ENCODE results near the gene HBZ. TPM values are rescaled to one million over a fixed set of nuclear protein-coding genes. Genes with fewer than 3 reads are reported as not detected.

HBZ gene
- total RNA-seq, 1 experiment from 2014 or later, result not detected

DNA sequence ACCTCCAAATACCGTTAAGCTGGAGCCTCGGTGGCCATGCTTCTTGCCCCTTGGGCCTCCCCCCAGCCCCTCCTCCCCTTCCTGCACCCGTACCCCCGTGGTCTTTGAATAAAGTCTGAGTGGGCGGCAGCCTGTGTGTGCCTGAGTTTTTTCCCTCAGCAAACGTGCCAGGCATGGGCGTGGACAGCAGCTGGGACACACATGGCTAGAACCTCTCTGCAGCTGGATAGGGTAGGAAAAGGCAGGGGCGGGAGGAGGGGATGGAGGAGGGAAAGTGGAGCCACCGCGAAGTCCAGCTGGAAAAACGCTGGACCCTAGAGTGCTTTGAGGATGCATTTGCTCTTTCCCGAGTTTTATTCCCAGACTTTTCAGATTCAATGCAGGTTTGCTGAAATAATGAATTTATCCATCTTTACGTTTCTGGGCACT lies 25.0 kb downstream of the HBZ start:
- POLR2A ChIA-PET (ENCODE audit: unreplicated experiment), result no interaction called here

DNA sequence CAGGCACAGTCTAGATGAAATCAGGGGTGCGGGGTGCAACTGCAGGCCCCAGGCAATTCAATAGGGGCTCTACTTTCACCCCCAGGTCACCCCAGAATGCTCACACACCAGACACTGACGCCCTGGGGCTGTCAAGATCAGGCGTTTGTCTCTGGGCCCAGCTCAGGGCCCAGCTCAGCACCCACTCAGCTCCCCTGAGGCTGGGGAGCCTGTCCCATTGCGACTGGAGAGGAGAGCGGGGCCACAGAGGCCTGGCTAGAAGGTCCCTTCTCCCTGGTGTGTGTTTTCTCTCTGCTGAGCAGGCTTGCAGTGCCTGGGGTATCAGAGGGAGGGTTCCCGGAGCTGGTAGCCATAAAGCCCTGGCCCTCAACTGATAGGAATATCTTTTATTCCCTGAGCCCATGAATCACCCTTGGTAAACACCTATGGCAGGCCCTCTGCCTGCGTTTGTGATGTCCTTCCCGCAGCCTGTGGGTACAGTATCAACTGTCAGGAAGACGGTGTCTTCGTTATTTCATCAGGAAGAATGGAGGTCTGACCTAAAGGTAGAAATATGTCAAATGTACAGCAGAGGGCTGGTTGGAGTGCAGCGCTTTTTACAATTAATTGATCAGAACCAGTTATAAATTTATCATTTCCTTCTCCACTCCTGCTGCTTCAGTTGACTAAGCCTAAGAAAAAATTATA lies 25.7 kb downstream of the HBZ start:
- Histone ChIP-seq H3K9me3 (ENCODE audit: low read length) (no peaks in the 10 kb centered on the region), H2AFZ (ENCODE audit: low read length) (no peak overlapping the region), H3K27me3 (ENCODE audit: low read length) (peaks cover 17% of the 10 kb centered on the region), H3K4me1 (ENCODE audit: insufficient read depth, low read length) (peaks cover 5% of the 10 kb centered on the region; the same call in 1 of the 2 replicates), H3K79me2 (ENCODE audit: low read length) (no peaks in the 10 kb centered on the region), H3K4me3 (ENCODE audit: low read length) (no peak overlapping the region), H3K36me3 (ENCODE audit: low read depth, low read length) (no peaks in the 10 kb centered on the region), H3K27ac (ENCODE audit: low read length) (no peak overlapping the region), H3K9ac (ENCODE audit: low read length) (no peak overlapping the region), H3K4me2 (ENCODE audit: low read length) (no peak overlapping the region), H3F3A (ENCODE audit: low read length, unreplicated experiment) (no peaks in the 10 kb centered on the region), H4K20me1 (ENCODE audit: low read length) (no peaks in the 10 kb centered on the region), H3K9me2 (replicated peaks; ENCODE audit: low read length) (no peaks in the 10 kb centered on the region)
- CTCF ChIA-PET, result interaction anchor here (0.6 kb wide), 1 partner anchor 71 kb away, joined by 3 read pairs; no protein-coding TSS in a partner anchor
- ATAC-seq (no peak; the same call in 1 of the 2 replicates), DNase-seq (peak; percentile 25)
- intact Hi-C loops (cut with micrococcal nuclease), result no loop called here
- BruUV-seq (replicated peaks), result no TSS peak
- TF ChIP-seq EZH2 (IDR thresholded peaks at IDR 0.05; ENCODE audit: low read length, unreplicated experiment), result no peak
- TF ChIP-seq EZH2phosphoT487 (IDR thresholded peaks at IDR 0.05; ENCODE audit: borderline replicate concordance, low read length), result no peak
- TF ChIP-seq, protein P1, sequence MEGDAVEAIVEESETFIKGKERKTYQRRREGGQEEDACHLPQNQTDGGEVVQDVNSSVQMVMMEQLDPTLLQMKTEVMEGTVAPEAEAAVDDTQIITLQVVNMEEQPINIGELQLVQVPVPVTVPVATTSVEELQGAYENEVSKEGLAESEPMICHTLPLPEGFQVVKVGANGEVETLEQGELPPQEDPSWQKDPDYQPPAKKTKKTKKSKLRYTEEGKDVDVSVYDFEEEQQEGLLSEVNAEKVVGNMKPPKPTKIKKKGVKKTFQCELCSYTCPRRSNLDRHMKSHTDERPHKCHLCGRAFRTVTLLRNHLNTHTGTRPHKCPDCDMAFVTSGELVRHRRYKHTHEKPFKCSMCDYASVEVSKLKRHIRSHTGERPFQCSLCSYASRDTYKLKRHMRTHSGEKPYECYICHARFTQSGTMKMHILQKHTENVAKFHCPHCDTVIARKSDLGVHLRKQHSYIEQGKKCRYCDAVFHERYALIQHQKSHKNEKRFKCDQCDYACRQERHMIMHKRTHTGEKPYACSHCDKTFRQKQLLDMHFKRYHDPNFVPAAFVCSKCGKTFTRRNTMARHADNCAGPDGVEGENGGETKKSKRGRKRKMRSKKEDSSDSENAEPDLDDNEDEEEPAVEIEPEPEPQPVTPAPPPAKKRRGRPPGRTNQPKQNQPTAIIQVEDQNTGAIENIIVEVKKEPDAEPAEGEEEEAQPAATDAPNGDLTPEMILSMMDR (conservative IDR thresholded peaks at IDR 0.05; ENCODE audit: low read depth, low read length), result no peak
- POLR2A ChIA-PET (ENCODE audit: unreplicated experiment), result no interaction called here

More for the DNA sequence above, 25.0 kb downstream of the HBZ start:
- TF ChIP-seq EZH2phosphoT487 (IDR thresholded peaks at IDR 0.05; ENCODE audit: borderline replicate concordance, low read length), result no peak
- no peak for TF ChIP-seq EZH2 (IDR thresholded peaks at IDR 0.05; ENCODE audit: low read length, unreplicated experiment)
- TF ChIP-seq, protein P1 (conservative IDR thresholded peaks at IDR 0.05; ENCODE audit: low read depth, low read length), result no peak
- Histone ChIP-seq H4K20me1 (ENCODE audit: low read length) (no peaks in the 10 kb centered on the region), H3K27me3 (ENCODE audit: low read length) (peaks cover 17% of the 10 kb centered on the region), H3K79me2 (ENCODE audit: low read length) (no peaks in the 10 kb centered on the region), H3K9ac (ENCODE audit: low read length) (no peak overlapping the region), H3K4me1 (ENCODE audit: insufficient read depth, low read length) (peaks cover 5% of the 10 kb centered on the region; the same call in 1 of the 2 replicates), H3K9me2 (replicated peaks; ENCODE audit: low read length) (no peaks in the 10 kb centered on the region), H3K4me3 (ENCODE audit: low read length) (no peak overlapping the region), H3K4me2 (ENCODE audit: low read length) (no peak overlapping the region), H3K9me3 (ENCODE audit: low read length) (no peaks in the 10 kb centered on the region), H3K27ac (ENCODE audit: low read length) (no peak overlapping the region), H3F3A (ENCODE audit: low read length, unreplicated experiment) (no peaks in the 10 kb centered on the region), H3K36me3 (ENCODE audit: low read depth, low read length) (no peaks in the 10 kb centered on the region), H2AFZ (ENCODE audit: low read length) (no peak overlapping the region)
- ATAC-seq, result no peak
- DNase-seq, result no peak
- CTCF ChIA-PET, result interaction anchor here (0.6 kb wide), 1 partner anchor 70 kb away, joined by 3 read pairs; no protein-coding TSS in a partner anchor
- BruUV-seq (replicated peaks), result no TSS peak
- intact Hi-C loops (cut with micrococcal nuclease), result no loop called here

DNA sequence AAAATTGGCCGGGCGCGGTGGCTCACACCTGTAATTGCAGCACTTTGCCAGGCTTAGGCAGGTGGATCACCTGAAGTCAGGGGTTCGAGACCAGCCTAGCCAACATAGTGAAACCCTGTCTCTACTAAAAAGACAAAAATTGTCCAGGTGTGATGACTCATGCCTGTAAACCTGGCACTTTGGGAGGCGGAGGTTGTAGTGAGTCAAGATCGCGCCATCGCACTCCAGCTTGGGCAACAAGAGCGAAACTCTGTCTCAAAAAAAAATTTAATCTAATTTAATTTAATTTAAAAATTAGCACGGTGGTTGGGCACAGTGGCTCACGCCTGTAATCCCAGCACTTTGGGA lies 26.2 kb downstream of the HBZ start:
- DNase-seq (peak; percentile 16), ATAC-seq (no peak)
- no TSS peak for BruUV-seq (replicated peaks)
- Histone ChIP-seq H3K4me1 (ENCODE audit: insufficient read depth, low read length) (peaks cover 5% of the 10 kb centered on the region; the same call in 1 of the 2 replicates), H4K20me1 (ENCODE audit: low read length) (no peaks in the 10 kb centered on the region), H3K27ac (ENCODE audit: low read length) (no peak overlapping the region), H3K4me2 (ENCODE audit: low read length) (no peak overlapping the region), H3K27me3 (ENCODE audit: low read length) (peaks cover 17% of the 10 kb centered on the region), H3F3A (ENCODE audit: low read length, unreplicated experiment) (no peaks in the 10 kb centered on the region), H3K9me2 (replicated peaks; ENCODE audit: low read length) (no peaks in the 10 kb centered on the region), H3K9me3 (ENCODE audit: low read length) (no peaks in the 10 kb centered on the region), H3K36me3 (ENCODE audit: low read depth, low read length) (no peaks in the 10 kb centered on the region), H2AFZ (ENCODE audit: low read length) (no peak overlapping the region), H3K79me2 (ENCODE audit: low read length) (no peaks in the 10 kb centered on the region), H3K9ac (ENCODE audit: low read length) (no peak overlapping the region), H3K4me3 (ENCODE audit: low read length) (no peak overlapping the region)
- ChIA-PET CTCF (no interaction called here), POLR2A (ENCODE audit: unreplicated experiment) (no interaction called here)
- intact Hi-C loops (cut with micrococcal nuclease), result no loop called here
- TF ChIP-seq EZH2 (IDR thresholded peaks at IDR 0.05; ENCODE audit: low read length, unreplicated experiment) (no peak), EZH2phosphoT487 (IDR thresholded peaks at IDR 0.05; ENCODE audit: borderline replicate concordance, low read length) (no peak)
- TF ChIP-seq, protein P1 (conservative IDR thresholded peaks at IDR 0.05; ENCODE audit: low read depth, low read length), result no peak
